Astrocyte (in vitro differentiated cells and primary cell): Measurements from ENCODE around the gene KRTAP5-6. TPM values are rescaled to one million over a fixed set of nuclear protein-coding genes. Genes with fewer than 3 reads are reported as not detected.

Experiments used
- DNase-seq: peaks from one replicate; pipeline ENCODE4 v3.0.0-alpha.2; 2010; ENCODE audit warnings: low read depth
- FAIRE-seq: peaks from 2 replicates; lab custom pipeline; 2011; peaks lifted over from hg19 to GRCh38; lab: Jason Lieb, UNC
- H2AFZ ChIP-seq: 2 replicates; pipeline ENCODE4 v1.6.0; 2012; ENCODE audit warnings: low read depth, low read length, inconsistent platforms
- H3K27ac ChIP-seq: 2 replicates; pipeline ENCODE4 v1.5.1; 2011; ENCODE audit warnings: low read depth, low read length, inconsistent platforms
- H3K27me3 ChIP-seq: 2 replicates; pipeline ENCODE4 v1.6.0; 2011; ENCODE audit warnings: low read length, inconsistent platforms; ENCODE audit not compliant: insufficient read depth
- H3K36me3 ChIP-seq: 2 replicates; pipeline ENCODE4 v1.5.1; 2011; ENCODE audit warnings: low read length, inconsistent platforms; ENCODE audit not compliant: insufficient read depth
- H3K4me1 ChIP-seq: 2 replicates; pipeline ENCODE4 v1.5.1; 2011; ENCODE audit warnings: low read length, inconsistent platforms; ENCODE audit not compliant: insufficient read depth
- H3K4me2 ChIP-seq: 2 replicates; pipeline ENCODE4 v1.6.0; 2012; ENCODE audit warnings: low read length, inconsistent platforms
- H3K4me3 ChIP-seq: 2 replicates; pipeline ENCODE4 v1.5.1; 2011; ENCODE audit warnings: low read depth, mild to moderate bottlenecking, low read length, inconsistent platforms; ENCODE audit not compliant: insufficient read depth
- H3K79me2 ChIP-seq: 2 replicates; pipeline ENCODE4 v1.6.0; 2012; ENCODE audit warnings: mild to moderate bottlenecking, low read length, inconsistent platforms; ENCODE audit not compliant: insufficient read depth
- H3K9ac ChIP-seq: 2 replicates; pipeline ENCODE4 v1.6.0; 2012; ENCODE audit warnings: mild to moderate bottlenecking, low read length, inconsistent platforms
- H3K9me3 ChIP-seq: 2 replicates; pipeline ENCODE4 v1.5.1; 2012; ENCODE audit warnings: low read depth, mild to moderate bottlenecking, low read length, inconsistent platforms; ENCODE audit not compliant: insufficient read depth
- H4K20me1 ChIP-seq: 2 replicates; pipeline ENCODE4 v1.6.0; 2012; ENCODE audit warnings: low read length, inconsistent platforms; ENCODE audit not compliant: insufficient read depth
- H3K27ac Mint-ChIP-seq: one replicate; pipeline ENCODE4 v1.8.0; 2021; ENCODE audit warnings: mild to moderate bottlenecking, mixed read lengths; ENCODE audit not compliant: unreplicated experiment
- H3K27me3 Mint-ChIP-seq: one replicate; pipeline ENCODE4 v1.8.0; 2021; ENCODE audit warnings: low read depth, mixed read lengths; ENCODE audit not compliant: unreplicated experiment
- H3K36me3 Mint-ChIP-seq: one replicate; pipeline ENCODE4 v1.8.0; 2021; ENCODE audit warnings: low read depth, mixed read lengths; ENCODE audit not compliant: unreplicated experiment
- H3K4me1 Mint-ChIP-seq: one replicate; pipeline ENCODE4 v1.8.0; 2021; ENCODE audit warnings: low read depth, mixed read lengths; ENCODE audit not compliant: unreplicated experiment
- H3K4me3 Mint-ChIP-seq: one replicate; pipeline ENCODE4 v1.8.0; 2021; ENCODE audit warnings: mild to moderate bottlenecking, moderate library complexity, mixed read lengths; ENCODE audit not compliant: unreplicated experiment
- H3K9me3 Mint-ChIP-seq: one replicate; pipeline ENCODE4 v1.8.0; 2021; ENCODE audit warnings: mild to moderate bottlenecking, mixed read lengths; ENCODE audit not compliant: unreplicated experiment
- CTCF ChIP-seq: IDR thresholded peaks from 2 replicates; pipeline ENCODE4 v1.5.1; 2011; ENCODE audit warnings: low read depth, mild to moderate bottlenecking, inconsistent platforms, low read length, moderate library complexity; ENCODE audit not compliant: insufficient read depth
- EZH2 ChIP-seq: IDR thresholded peaks from 2 replicates; pipeline ENCODE4 v1.6.1; 2012; ENCODE audit warnings: mild to moderate bottlenecking, low read length, inconsistent platforms; ENCODE audit not compliant: insufficient read depth
- total RNA-seq: library from RNA; stranded (reverse); gene quantifications from 2 replicates; pipeline ENCODE4 v1.2.1, GENCODE V29; 2021

KRTAP5-6 gene
- total RNA-seq, 1 donor from 2014 or later = not detected

- Histone ChIP-seq H3K4me3 (no peak overlapping the region), H3K27me3 (peaks cover 7% of the 10 kb centered on the region), H3K4me1 (no peaks in the 10 kb centered on the region), H3K9ac (no peak overlapping the region), H3K4me2 (no peak overlapping the region), H4K20me1 (no peaks in the 10 kb centered on the region), H3K27ac (no peak overlapping the region), H3K9me3 (no peaks in the 10 kb centered on the region), H3K79me2 (no peaks in the 10 kb centered on the region), H2AFZ (no peak overlapping the region), H3K36me3 (no peaks in the 10 kb centered on the region)
- no peak overlapping the region for H3K27ac Mint-ChIP-seq
- peaks cover 63% of the 10 kb centered on the region for H3K27me3 Mint-ChIP-seq
- no peak overlapping the region for H3K4me3 Mint-ChIP-seq
- no peaks in the 10 kb centered on the region for H3K9me3 Mint-ChIP-seq
- H3K4me1 Mint-ChIP-seq = no peaks in the 10 kb centered on the region
- TF ChIP-seq EZH2 (no peak), CTCF (no peak)
- no peaks in the 10 kb centered on the region for H3K36me3 Mint-ChIP-seq
- no peak for FAIRE-seq
- no peak for DNase-seq
Measured at GRCh38 chr11:1648653-1649420, 48.2 kb upstream of the KRTAP5-6 start.

DNA sequence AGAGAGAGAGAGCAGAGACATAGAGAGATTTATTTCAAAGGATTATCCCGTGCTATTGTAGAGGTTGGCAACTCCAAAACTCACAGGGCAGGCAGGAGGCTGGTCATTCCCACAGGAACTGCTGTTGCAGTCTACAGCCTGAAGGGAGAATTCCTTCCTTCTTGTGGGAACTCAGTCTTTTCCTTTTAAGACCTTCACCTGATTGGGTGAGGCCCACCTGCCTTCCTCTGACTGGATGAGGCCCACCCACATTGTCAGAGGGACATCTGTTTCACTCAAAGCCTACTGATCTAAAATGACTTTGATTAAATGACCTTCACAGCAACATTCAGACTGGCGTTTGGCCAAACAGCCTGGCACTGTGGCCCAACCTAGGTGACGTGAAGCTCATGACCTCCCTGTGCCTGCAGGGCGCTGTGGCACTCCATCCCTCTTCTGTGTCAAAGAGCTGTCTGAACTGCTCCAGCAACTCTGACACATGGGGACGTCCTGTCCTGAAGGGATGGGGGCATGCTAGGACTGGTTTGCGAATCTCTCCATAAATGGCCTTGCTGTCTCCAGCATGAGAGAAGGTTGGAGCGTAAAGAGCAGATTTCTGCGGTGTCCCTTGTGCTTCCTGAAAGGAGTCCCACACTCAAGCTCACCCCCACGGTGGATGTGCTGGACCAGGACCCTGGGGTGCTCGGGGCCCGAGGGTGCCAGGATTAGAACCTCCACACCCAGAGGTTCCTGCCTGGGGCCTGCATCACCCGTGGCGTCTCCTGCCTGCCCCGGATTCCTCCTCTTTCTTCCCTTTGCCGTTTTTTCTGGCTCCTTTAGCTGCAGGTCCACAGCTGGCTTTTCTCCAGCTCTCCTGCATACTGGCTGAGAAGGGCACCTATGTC is 46.7 kb upstream of the KRTAP5-6 start:
- Mint-ChIP-seq H3K27me3 (peaks cover 62% of the 10 kb centered on the region), H3K27ac (no peak overlapping the region), H3K4me3 (no peak overlapping the region), H3K4me1 (no peaks in the 10 kb centered on the region), H3K36me3 (no peaks in the 10 kb centered on the region), H3K9me3 (no peaks in the 10 kb centered on the region)
- DNase-seq = no peak
- no peak for FAIRE-seq
- Histone ChIP-seq H3K79me2 (no peaks in the 10 kb centered on the region), H3K9ac (no peak overlapping the region), H3K9me3 (no peaks in the 10 kb centered on the region), H3K4me3 (no peak overlapping the region), H2AFZ (no peak overlapping the region), H3K27me3 (peaks cover 7% of the 10 kb centered on the region), H3K4me1 (no peaks in the 10 kb centered on the region), H3K4me2 (no peak overlapping the region), H3K27ac (no peak overlapping the region), H4K20me1 (no peaks in the 10 kb centered on the region), H3K36me3 (no peaks in the 10 kb centered on the region)
- TF ChIP-seq EZH2 (no peak), CTCF (no peak)
